HG03432 (cell line): ENCODE measurements around the gene GCLM.
A peak's percentile ranks its signal among the peaks of the same experiment; 100 is the strongest.
"Not testable (repeated sequence)": the region's sequence is repeated elsewhere in the genome, so short reads cannot be mapped to it uniquely, and the experiment has no call there.

Experiments
- ATAC-seq: cut with Tn5 transposase; IDR thresholded peaks from one replicate; pipeline ENCODE4 v1.9.1; 2021; ENCODE audit warnings: mild to moderate bottlenecking, moderate library complexity; ENCODE audit not compliant: unreplicated experiment

Gene GCLM

DNA sequence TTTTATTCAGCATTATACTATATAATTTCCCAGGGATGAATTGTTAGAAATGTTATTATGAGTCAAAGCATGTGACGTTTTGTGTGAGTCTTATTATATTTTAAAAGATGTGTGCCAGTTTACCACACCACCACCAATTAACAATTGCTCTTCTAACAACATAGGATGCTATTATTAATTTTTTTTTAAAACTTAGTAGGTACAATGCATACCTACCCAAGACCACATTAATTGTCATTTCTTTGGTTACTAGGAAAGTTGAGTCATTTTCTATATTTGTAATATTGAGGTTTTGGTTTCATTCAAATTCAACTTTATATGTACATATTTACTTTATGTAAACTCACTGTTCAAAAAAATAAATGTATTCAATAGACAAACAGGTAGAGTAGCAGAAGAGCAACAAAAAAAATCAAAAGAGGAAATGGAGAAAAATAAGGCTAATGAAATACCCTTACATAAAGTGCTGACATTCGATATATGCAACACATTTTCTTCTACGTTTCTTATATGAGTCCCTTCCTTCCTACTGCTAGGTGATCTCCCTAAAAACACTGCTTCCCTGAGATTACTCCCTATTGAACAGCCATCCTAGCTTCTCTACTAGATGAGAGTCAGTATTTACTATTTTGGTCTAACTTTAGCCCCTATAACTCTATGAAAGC is 9.6 kb downstream of the GCLM start:
- no peak for ATAC-seq

DNA sequence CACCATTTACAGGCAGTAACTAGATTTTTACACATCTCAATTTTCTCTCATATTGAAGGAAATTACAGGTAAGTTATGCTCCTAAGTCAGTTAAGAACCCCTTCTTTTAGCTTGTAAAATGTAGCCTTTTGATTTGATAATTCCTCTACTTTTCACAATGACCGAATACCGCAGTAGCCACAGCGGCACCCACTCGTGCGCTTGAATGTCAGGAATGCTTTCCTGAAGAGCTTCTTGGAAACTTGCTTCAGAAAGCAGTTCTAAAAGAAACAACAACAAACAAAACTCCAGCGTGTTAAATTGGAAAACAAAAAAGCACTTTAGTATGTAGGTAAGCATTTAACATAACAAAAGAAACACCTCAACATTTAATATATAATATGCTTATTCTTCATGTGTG is 20.3 kb downstream of the GCLM start:
- no peak for ATAC-seq

DNA sequence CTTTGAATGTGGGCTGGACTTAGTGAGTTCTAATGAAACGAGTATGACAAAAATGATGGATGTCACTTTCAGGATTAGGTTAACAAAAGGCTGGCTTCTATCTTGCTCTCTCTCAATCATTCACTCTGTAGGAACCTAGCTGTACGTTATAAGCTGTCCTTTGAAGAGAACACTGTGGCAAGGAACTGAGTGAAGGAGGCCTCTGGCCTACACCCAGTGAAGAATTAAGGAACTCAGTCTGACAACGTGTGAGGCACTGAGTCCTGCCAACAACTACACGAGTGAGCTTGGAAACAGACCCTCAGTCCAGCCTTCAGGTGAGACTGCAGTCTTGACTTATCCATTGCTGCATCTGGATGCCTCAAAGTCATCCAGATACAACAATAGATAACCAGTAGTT is 27.0 kb downstream of the GCLM start:
- ATAC-seq, result no peak

DNA sequence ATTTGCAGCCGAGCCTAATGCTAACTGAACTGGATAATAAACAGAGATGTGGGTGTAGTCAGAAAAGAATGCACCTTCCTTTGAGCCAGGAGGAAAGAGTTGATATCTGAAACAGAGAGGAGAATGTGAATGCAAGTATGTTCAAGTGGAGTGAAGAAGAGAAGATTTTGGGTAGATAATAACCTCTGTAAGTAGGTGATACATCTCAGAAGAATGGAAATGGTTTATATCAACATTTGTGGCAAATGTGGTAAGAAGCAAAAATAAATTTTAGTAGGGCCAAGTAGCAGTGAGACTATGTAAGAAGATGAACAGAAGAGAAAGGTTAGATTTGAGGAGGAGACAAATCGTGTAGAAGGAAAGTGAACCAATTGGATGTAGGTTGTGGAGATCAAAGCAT is 28.5 kb downstream of the GCLM start:
- ATAC-seq, result no peak

DNA sequence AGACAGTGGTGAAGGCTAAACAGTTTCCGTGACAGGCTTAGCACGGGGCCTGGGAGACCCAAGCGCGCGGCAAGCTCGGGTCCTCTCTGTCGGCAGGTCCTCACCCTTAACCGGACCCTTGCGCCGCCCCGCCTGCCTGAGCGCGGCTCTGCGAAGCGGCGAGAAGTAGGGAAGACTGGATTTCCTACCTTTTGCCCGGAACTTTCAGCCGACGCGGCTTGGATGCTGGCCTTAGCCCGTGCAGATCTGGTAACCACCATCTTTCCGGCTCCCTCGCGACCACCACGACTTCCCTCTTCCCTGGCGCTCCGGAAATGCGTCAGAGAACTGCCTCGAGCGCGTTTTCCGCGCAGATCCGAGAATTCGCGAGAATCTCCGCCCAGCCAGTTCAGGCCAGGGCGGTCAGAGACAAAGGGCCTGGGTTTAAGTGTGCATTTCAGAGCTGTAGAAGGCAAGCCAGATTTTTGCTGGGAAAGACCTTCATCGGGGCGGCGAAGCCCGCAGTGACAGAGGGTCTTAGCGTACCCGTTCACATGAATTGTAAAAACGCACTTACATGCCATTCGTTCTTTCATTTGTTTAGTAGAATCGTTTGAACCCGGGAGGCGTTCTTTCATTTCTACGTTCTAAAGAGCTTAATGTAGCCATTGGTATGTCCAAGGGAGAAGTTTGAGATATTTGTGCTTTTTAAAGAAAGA is 30.2 kb downstream of the GCLM start, which contains the start of gene DNTTIP2:
Gene DNTTIP2 (minus strand): TSS at position 318 of the 698 bp plus-strand sequence. CDS start 58 bp downstream, at position 260.
- ATAC-seq, result peak; percentile 97

DNA sequence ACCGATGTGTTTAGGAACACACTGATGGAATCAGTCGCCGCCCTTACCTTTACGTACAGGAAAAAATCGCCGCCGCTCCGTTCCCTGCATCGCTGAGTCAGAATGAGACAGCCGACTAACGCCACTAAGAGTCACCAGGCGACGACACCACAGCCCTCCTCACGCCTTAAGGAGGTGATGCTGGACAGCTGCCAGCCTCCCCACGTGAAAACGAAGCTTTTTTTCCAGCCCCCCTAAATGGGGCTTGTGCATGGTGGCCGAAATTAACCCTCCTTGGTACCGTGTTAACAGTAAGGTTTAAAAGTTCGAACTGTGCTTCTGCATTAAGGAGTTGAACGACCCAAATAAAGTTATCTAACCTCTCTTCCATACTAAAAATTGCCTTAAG is 30.7 kb downstream of the GCLM start:
- peak; percentile 73 for ATAC-seq

DNA sequence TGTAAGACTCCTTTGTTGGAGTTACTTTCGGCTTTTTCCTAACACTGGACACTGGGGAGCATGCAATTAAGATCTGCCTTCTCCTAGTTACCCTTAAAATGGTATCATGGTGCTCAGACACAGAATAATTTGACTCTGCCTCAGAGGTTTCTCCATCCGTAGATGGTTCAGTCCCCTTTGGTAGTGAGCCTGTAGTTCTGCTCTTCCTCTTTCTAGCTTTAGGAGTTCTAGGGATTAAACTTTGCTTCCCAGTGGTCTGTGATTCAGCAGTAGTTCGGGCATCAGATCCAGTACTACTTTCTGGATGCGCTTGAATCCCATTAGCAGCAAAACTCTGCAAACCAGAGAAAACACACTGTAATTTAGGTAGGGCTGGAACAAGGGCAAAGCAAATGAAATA is 31.7 kb downstream of the GCLM start:
- ATAC-seq, result no peak

DNA sequence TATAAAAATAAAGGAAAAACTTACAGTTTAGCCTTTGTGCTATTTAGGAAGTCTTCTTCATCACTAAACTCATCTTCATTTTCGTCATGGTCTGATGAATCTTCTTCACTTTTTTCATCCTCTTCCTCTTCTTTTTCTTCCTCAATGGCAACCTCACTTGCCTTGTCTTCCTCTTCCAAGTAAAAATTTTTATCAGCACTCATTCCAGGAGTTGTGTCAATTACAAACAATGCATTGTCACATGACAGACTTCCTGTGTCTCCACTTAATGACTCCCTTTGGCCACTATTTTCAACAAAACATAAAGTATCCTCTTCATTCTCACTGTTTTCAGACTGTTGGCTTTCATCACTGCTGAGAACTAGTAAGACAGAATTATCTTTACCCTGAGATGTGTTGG is 33.0 kb downstream of the GCLM start:
- ATAC-seq, result no peak

DNA sequence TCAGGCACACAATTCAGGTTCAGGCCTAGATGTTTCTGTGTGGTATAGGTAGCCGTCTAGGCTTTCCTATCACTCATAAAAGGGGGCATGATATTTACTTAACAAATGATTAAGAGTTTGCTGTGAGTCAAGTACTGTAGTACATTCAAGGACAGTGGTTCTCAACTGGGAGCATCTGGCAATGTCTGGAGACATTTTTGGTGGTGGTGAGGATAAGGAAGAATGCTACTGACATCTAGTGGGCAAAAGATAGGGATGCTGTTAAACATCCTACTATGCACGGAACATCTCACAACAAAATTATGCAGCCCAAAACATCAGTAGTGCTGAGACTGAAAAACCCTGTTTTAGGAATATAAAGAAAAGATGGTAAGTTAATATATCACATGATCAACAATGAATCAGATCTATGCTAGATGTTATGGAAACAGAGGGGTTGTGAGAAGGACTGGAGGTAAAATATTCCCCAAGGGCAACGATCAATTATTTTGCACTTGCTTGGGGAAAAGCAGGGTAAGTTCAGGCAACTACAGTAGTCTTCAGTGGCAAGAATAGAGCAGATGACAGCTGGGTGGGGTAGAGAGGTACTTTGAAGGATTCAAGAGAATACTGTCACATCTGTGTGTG is 35.1 kb downstream of the GCLM start:
- ATAC-seq, result no peak

DNA sequence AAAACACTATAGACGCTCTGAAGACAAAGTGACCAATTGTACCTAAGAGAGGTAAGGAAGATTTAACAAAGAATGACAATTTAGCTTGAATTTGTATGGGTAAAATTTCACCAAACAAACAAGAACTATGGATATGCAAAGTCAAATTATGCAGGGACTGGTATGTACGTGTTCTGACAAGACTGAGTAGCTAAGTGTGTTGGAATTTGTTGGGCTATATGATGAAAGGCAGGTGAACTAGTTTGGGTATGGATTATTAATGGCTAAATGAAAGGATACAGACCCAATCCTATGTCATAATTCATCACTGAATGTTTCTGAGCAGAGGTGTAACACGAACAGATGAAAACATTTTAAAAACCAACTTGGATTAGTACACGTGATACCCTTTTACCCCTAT is 37.9 kb downstream of the GCLM start:
- ATAC-seq, result no peak

DNA sequence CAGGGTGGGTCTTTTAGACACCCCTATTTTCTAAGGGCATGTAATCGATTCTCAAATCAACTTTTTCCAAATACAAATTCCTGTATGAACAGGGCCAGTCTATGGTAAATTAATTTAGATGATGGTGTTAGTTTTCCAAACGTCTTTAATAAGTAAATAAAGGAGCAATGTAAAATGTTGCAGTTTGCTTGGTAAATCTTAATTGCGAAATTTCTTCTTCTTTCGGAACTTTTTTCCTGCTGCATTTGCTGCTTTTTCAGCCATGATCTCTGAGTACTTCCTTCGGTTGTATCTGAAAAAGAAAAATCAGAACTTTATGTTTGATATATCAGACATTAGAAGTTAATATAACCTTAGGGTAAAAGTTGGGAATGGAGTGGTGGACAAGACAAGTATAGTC is 39.6 kb downstream of the GCLM start:
- no peak for ATAC-seq

DNA sequence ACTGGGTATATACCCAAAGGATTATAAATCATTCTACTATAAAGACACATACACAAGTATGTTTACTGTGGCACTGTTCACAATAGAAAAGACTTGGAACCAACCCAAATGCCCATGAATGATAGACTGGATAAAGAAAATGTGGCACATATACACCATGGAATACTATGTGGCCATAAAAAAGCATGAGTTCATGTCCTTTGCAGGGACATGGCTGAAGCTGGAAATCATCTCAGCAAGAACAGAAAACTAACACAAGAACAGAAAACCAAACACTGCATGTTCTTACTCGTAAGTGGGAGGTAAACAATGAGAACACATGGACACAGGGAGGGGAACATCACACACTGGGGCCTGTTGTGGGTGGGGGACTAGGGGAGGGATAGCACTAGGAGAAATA is 40.7 kb downstream of the GCLM start:
- ATAC-seq, result not testable (repeated sequence)

DNA sequence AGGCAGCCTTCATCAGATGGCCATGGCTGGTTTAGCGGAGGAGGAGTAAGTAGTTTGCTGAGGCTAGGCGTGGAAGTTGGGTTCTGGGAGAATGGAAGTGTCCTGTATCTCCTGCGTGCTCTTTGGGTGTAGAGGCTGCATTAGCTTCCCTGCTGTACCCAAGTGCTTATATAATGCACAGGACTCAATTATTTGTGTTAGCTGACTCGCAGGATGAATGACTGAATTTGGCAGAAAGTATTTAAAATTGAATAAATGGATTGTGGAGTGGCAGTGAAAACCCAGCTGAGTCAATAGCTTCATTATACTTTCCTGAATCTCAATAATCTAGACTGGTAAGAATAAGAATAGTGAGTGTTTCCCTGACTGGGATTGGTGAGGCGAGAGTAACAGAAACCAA is 44.0 kb downstream of the GCLM start:
- no peak for ATAC-seq

DNA sequence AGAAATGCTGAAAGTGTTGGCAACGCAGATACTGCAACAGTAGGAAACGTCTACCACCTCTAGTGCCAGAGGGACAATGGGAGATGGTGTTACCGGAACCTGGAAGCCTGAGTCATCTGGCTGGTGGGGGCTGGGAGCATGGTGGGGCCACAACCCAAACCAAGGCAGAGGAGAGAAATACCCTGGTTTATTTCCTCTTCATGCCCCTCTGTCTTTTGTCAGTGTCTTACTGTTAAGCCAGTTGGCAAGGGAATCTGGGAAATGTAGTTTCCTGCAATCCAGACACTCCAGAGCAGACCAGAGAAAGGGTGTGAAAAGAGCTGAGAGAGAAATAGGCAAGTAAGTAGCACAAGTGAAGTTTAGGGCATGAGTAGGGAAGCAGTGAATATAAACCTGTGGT is 45.1 kb downstream of the GCLM start:
- no peak for ATAC-seq

DNA sequence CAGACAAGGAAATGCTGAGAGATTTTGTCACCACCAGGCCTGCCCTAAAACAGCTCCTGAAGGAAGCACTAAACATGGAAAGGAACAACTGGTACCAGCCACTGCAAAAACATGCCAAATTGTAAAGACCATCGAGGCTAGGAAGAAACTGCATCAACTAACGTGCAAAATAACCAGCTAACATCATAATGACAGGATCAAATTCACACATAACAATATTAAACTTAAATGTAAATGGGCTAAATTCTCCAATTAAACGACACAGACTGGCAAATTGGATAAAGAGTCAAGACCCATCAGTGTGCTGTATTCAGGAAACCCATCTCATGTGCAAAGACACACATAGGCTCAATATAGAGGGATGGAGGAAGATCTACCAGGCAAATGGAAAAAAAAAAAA is 51.6 kb downstream of the GCLM start:
- not testable (repeated sequence) for ATAC-seq

DNA sequence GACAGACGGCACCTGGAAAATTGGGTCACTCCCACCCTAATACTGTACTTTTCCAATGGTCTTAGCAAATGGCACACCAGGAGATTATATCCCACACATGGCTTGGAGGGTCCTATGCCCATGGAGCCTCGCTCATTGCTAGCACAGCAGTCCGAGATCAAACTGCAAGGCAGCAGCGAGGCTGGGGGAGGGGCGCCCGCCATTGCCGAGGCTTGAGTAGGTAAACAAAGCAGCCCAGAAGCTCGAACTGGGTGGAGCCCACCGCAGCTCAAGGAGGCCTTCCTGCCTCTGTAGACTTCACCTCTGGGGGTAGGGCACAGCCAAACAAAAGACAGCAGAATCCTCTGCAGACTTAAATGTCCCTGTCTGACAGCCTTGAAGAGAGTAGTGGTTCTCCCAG is 53.2 kb downstream of the GCLM start:
- ATAC-seq, result not testable (repeated sequence)

DNA sequence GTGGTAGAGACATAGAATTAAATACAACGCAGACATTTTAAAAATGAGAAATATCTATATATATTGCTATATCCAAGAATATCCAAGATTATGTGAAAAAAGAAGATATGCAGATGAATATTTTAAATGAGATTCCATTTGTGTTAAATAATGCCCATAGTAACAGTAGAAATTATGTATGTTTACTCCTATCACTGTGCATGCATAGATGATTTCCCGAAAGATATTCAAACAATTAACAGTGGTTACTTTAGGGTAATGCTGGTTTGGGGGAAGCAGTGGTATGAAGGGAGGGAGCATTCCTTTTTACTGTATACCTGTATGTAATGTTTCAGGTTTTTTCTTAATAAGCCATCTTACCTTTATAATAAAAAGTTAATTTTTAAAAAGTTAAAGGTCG is 55.3 kb downstream of the GCLM start:
- ATAC-seq, result no peak

DNA sequence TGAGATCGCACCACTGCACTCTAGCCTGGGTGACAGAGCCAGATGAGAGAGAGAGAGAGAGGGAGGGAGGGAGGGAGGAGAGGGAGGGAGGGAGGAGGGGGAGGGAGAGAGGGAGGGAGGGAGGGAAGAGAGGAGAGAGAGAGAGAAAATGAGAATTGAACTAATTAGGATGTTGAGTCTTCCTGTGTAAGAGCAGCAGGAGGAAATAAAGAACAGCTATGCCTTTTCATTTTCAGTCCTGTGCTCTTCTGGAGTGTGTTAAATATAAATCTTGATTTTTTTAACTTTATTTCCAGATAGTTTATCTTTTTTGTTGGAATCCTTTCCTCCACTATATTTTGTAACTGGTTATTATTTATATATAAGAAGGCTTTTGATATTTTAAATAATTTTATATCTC is 57.4 kb downstream of the GCLM start:
- no peak for ATAC-seq

DNA sequence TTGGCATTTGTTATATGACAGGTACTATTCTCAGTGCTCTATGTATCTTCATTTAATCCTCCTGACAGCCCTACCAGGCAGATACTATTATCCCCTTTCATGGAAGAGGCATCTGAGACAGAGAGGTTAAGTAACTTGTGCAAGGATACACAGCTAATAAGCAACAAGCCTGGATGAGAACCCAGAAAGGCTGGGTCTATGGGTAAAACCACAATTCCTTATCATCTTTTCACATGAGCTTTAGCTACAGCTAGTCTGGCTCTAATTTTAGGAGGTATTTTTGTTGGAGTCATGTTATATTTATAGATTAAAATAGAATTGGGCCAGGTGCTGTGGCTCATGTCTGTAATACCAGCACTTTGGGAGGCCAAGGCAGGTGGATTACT is 57.9 kb downstream of the GCLM start:
- no peak for ATAC-seq

DNA sequence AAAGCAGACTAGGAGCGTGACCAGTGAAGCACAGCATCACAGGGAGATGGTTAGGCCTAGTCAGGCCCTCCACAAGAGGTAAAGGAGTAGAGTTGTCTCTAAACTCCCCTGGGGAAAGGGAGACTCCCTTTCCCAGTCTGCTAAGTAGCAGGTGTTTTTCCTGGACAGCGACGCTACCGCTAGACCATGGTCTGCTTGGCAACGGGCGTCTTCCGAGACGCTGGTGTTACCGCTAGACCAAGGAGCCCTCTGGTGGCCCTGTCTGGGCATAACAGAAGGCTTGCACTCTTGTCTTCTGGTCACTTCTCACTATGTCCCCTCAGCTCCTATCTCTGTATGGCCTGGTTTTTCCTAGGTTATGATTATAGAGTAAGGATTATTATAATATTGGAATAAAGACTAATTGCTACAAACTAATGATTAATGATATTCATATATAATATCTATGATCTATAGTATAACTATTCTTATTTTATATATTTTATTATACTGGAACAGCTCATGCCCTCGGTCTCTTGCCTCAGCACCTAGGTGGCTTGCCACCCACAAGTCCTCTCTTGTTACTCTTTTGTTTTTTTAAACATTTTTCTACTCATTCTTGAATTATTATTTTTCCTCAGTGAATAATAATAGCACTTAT is 58.4 kb downstream of the GCLM start:
- ATAC-seq, result not testable (repeated sequence)

DNA sequence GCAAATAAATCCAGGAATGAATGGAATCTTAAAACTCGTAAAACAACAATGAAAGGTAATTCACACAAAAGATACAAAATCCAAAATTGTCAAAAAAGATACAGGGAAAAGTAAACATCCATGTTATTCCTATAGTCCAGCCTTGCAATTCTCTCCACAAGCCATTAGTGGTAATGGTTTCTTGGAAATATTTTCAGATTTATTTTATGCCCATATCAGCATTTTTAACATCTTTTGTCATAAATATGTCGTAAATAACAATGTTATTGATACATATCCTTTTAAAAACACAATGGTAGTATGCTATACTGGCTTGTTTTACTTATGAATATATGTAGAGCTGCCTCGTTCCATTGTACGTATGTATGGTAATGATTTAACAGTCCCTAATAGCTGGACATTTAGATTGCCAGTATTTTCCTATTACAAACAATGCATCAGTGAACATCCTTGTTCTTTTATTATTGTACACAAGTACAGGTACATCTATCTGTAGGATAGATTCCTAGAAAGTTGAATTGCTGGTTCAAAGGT is 60.8 kb downstream of the GCLM start:
- ATAC-seq, result no peak
